Limb (tissue), 2 donors: ENCODE measurements around the gene ATXN2.
"Not testable (repeated sequence)": the region's sequence is repeated elsewhere in the genome, so short reads cannot be mapped to it uniquely, and the experiment has no call there.

Experiments
- DNase-seq, 2 donors: peaks; one replicate each; pipeline ENCODE4 v3.0.0-alpha.2; 2016; ENCODE audit errors: extremely low spot score in 2 of 2

The ATXN2 gene

GRCh38 chr12:111405149-111405858, 193.8 kb downstream of the ATXN2 start:
- DNase-seq, result peak; percentile 79 to 93

GRCh38 chr12:111404362-111405148, 194.6 kb downstream of the ATXN2 start:
- peak in 1 of 2 donors; percentile 50 for DNase-seq

- not testable (repeated sequence) for DNase-seq
Observed at GRCh38 chr12:111402490-111402824, 196.7 kb downstream of the ATXN2 start.
